Stimulated activated CD8-positive, alpha-beta memory T cell treated with anti-CD3 and anti-CD28 coated beads, Interleukin-12 subunit alpha, Interleukin-12 subunit beta, amount 100 ng/mL, for 24 hours (primary cell): ENCODE measurements around the gene TELO2.

Experiments
- DNase-seq: peaks from one replicate; pipeline ENCODE4 v3.0.0-alpha.2; 2020; ENCODE audit errors: extremely low read depth

Gene TELO2

DNA sequence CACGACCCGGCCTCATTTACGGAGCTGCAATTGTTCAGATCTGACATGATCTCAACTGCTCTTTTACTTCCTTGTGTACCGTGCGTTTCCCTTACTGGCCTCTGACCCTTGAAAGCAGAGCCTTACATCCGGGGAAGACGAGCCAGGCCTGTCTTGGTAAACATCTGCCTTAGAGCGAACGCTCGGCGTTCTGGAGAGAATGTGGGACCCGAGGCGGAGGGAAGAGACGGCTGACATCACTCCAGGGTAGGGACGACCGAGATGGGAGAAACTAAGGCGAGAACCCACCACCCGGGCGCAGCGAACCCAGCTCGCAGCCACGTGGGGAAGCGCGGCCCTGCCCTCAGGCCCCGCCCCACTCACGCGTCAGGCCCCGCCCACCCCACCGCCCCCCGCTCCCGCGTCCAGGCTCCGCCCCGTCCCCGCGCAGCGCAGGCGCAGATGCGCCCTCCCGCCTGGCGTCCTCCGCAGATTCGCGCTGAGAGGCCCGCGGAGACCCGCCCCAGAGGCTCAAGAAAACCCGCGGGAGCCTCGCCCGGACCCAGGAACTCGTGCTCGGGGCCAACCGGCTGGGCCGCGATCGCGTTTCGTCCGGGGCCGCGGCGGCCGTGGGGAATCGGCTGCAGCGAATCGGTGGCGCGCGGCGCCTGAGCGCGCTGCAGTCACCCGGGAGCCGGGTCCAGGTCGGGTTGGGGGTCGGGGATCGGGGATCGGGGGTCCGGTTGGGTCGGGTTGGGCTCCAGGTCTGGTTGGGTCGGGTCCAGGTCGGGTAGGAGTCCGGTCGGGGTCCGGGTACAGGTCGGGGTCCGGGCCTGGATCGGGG is at the start of gene TELO2:
TELO2 (plus strand) TSS at position 438 of the 823 bp plus-strand sequence. CDS start 922 bp downstream, outside the sequence.
- DNase-seq, result peak; percentile 68

DNA sequence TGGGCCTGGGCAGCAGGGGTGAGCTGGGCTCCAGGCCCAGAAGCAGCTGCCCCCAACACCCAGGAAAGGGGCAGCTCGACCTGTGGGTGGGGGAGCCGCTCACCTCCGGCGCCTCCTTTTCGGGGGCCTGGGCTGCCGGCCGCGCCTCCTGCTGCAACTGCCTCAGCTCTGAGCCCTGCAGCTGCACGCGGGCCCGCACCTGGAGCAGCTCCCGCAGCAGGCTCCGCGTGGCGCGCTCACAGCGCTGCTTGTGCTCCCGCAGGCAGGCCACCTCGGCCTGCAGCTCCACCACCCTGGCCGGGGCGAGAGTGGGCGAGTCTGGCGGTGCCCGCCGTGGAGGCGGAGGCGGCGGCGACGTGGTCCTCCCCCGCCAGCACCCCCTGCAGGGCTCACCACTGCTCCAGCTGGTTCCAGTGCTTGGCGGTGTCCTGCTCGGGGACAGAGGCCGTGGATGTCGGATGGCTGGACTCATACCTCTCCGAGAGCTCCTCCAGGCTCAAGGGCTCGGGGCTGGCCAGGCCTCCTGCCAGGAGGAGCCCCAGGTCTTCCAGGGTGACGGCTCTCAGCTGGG is 49.7 kb upstream of the TELO2 start:
- no peak for DNase-seq

DNA sequence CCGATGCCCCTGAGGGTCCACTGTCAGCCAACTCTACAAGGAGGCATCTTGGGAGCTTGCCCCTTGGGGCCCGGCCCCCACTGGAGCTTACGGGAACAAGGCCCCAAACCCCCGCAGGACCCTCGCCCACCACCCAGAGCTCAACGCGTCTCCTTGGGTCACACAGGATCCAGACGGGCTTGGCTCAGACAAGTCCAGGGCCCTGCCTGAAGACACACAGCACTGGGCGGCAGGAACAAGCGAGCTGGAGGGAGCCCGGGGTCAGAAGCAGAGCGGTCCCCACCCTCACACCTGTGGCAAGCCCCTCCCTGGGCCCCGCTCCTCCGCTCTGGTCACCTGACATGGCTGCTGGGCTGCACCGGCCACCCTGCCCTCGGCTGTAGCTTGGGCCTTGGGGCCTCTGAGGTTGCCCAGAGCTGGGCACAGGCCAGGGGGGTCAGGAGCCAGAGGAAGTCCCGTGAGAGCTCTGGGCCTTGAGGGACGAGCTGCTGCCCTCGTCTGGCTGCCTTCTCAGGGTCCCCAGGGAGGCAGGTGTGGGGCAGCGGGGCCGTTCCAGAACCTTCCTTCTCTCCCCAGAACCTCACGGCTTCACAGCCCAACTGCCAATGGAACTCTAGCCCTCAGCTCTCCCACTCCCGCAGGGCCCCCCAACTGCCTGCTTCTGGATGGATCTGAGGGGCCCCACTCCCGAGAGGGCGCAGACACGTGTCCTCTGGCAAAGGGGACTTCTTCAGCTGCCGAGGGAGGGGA is 49.0 kb upstream of the TELO2 start, which contains the start of gene CCDC154:
CCDC154 (minus strand) TSS at position 577 of the 750 bp plus-strand sequence; CDS start at position 343, 234 bp downstream.
- DNase-seq, result no peak

DNA sequence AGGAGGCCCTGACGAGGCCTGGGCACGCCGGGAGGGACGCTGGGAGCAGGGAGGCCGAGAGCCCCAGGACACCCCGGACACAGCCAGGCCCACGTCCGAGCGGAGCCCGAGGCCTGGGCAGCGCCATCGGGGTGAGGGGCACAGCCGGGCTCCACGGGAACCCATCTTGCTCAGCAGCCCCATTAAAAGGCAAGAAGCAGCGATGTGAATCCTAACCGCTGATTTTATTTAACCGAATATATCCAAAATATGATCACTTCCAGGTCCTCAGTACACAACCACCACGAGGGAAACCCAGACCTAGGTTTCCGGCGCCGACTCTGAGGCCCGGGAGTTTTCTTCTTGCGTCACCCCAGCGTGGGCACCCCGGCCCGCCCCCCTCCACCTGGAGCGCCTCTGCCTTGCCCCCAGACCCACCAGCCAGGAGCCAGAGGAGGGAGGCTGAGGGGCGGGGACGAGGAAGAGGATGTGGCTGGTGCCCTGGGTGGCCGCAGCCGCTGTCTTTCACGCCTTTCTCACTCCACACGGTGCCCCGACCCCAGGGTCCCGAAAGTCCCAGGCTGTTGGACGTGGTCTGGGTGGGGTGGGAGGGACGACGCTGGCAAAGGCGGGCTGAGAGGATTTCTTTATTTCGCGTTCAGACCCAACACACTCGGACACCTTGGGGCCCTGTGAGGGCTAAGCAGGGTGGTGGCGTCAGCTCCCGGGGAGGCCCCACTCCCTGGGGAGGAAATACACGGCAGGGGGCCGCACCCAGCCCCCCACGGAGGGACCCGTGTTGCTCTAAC is 48.2 kb upstream of the TELO2 start:
- no peak for DNase-seq

DNA sequence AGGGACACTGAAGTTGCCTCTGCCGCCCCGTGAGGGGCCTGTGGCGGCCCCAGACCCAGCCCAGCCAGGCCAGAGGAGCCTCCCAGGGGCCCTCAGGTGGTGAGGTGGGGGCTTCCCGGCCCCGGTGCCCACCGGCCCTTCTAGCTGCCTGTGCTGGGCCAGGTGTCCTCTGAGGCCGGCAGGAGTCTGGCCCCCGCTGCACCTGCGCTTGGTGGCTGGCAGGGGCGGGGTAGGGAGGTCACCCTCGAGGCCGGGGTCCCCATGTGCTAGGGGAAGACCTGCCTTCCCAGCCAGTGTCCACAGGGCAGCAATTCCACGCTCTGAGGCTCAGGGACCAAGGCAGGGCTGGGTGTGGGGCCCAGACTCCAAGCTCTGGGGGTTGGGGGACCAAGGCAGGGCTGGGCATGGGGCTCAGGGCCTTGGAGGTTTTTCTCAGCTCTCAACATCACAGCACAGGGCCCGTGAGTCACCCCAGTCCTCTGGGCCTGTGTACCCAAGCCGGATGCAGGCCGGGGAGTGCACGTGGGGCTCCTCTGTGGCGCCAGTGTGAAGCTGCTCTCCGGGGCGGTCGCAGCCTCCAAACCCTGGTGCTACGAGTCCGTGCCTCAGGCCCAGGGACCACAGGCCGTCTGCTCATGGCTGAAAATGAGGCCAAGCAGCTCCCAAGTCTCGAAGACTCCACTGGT is 47.5 kb upstream of the TELO2 start:
- no peak for DNase-seq

DNA sequence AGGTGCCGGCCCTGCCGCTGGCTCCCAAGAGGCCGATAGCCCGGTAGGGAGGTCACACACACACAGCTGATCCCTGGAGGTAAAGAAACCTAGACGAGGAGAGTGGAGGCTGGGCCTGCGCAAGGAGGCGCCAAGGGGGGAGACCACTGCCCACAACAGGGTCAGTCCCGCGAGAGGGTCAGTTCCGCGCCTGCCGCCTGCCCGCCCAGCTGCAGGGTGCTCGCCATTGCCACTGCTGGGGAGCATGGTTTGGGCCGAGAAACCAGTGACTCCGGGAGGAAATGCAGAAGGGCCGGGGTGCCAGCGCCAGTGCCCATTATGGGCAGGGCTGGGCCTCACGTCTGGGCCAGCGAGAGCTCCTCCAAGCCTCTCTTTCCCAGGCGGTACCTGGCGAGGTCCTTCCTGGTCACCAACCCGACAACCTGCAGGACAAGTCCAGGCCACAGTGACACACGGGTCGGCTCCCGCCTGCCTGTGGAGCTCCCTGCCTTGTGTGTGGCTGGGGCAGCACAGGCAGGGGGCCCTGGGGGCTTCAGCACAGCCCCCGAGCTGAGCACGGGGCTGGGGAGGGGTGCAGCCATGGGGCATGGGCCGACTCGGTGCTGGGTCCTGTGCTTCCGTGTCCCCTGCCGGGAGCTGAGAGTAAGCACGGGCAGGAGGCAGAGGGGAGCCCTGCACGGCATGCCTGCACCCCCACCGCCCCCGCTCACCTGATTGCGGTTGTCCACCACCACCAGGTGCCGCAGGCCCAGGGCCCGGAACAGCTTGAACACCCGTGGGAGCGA is 46.7 kb upstream of the TELO2 start:
- no peak for DNase-seq

DNA sequence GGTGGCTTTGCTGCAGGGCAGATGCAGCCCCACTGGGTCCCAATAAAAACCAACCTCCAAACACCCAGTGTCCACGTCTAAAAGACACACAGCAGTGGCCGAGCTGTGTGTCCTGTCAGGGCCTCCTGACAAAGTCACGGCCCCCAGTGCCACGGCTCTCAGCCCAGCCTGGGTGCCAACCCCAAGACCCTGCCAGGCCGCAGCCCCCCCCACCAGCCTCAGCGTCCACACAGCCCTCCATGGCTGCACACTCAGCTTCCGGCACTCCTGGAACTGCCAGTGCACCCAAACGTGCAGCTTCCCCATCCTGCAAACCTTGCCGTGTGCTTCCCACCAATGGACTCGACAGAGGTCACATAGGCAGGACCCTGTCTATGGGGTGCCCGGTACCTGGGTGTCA is 45.2 kb upstream of the TELO2 start:
- no peak for DNase-seq

DNA sequence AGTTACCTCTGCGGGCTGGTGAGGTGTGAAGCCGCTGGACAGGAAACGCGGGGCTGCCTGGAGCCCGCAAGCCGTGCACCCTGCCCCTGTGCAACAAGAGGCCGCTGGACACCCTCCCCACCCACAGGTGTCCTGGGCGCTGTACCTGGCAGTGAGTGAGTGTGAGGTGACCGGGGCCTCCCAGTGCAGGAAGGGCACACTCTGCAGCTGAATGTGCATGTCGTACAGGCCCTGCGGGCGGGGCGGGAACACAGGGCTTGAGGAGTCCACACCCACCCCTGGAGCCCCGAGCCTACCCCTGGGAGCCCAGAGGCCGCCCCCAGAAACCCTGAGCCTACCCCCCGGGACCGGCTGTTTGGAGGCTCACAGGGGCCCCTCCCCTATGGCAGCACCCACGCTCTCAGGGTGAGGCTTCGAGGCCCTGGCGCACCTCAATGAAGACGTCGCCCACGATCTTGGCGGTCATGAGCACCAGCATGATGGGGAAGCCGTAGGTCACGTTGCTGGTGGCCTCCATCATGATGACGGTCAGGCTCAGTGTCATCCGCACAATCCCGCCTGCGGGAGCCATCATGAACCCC is 44.5 kb upstream of the TELO2 start:
- no peak for DNase-seq

DNA sequence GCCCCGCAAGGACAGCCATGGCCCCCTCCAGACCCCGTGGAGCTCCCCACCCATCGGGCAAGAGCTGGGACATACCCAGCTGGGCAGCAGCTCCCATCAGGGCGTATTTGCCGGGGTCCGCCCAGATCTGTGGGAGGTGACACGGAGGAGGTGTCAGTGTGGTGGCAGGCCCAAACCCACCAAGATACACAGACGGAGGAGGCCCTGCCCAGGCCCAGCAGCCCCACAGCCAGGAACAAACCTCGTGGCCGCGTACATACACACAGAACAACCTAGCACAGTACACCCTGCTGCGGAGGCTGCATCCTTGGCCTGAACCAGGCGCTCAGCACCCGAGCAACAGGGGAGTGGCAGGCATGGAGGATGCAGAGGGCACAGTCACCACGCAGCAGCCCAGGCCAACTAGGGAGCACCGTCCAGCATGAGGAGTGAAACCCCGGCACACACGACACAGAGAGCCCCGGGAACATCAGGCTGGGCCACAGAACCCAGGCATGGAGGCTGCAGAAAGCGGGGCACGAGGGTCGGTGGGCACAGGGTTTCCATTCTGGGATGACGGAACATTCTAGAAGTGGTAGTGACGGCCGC is 43.9 kb upstream of the TELO2 start:
- no peak for DNase-seq

DNA sequence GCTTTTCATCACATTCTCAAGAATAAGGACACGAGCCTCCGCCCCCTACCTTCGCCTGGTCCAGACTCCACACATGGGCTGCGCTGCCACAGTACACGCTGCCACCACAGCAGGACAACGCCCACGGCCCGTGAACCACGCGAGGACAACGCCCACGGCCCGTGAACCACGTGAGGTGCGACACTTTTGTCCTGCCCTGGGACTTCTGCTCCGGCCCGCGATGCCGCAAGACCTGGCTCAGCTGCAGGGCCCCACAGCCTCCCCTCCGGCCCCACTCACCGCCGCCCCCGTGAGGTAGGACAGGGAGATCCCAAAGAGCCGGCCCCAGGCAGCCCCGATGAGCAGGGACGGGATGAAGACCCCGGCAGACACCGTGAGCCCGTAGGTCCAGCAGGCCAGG is 42.9 kb upstream of the TELO2 start:
- no peak for DNase-seq

DNA sequence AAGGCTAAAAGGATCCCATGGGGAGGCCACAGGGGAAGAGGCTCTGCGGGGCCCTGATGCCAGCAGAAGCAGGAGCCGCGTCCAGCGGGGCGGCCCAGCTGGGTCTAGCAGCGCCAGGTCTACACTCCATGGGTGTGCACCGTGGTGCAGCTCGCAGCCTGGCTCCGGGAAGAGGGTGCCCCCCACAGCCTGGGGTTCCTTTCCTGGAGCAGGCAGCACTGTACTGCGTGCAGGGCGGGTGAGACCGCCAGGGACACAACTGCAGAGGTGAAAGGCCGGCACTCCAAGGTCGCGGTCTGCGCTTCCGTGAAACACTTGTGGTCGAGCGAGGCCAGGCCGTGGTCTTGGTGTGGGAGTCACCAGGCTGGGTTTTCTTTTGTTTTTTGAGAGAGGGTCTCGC is 42.3 kb upstream of the TELO2 start:
- DNase-seq, result no peak

DNA sequence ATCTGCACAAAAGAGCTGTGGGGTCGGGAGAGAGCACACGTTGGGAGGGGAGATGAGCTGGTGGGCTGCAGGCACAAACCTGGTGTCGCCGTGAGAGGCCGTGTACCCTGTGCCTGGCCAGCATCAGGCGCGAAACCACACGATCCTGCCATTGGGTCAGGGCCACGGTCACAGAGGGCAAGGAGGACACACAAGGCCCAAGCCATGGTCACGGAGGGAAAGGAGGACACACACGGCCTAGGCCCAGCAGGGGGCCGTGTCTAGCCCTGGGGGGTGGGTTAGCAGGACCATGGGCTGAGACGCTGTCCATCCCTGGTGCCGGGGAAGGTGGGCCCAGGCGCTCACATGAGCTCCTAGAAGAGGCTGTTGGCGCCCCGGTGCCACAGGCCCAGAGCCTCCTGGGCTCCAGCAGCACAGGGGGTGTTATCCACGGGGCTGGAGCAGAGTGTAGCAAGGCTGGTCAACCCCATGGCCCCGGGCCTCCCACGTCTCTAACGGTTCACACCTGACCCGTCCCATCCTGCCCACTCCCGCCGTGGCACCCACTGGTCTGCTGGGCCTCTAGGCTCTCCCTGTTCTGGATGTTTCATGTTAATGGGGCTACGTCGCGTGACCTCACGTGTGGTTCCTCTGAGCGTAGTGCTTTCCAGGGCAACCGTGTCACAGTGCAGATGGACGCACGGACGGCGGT is 41.3 kb upstream of the TELO2 start:
- DNase-seq, result no peak

DNA sequence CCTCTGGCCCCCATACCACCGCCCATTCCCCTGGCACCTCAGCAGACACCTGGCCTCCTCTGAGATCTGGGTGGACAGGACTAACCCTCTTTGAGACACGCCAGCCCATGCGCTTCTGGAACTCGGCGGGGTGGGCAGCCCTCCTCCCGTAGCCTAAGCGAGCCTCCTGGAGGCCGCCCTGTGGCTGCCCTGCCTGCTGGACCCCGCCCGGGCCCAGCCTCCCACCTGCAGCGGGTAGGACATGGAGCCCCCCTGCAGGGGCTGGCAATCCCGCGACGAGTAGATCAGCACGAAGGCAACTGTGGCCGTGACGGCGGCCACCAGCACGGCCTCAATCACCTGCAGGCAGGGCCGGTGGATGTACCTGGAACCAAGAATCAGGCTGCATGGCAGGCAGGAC is 40.6 kb upstream of the TELO2 start:
- no peak for DNase-seq

DNA sequence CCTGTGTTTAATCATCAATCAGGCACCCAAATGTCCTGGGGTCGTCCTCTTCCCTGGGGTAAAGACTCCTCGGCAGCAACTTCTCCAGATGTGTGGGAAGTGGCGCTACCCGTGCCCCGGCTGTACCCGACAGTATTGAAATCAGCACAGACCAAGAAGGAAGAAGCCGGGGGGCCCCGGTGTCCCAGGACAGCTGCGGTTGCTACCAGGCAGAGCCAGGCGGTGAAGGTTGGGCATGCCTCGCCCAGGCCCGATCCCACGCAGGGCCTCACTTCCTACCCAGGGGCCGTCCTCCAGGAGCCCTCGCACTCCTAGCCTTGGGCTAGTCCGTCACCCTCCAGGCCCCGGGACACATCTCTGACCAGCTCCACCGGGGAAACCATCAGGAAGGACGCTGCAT is 39.8 kb upstream of the TELO2 start:
- no peak for DNase-seq

DNA sequence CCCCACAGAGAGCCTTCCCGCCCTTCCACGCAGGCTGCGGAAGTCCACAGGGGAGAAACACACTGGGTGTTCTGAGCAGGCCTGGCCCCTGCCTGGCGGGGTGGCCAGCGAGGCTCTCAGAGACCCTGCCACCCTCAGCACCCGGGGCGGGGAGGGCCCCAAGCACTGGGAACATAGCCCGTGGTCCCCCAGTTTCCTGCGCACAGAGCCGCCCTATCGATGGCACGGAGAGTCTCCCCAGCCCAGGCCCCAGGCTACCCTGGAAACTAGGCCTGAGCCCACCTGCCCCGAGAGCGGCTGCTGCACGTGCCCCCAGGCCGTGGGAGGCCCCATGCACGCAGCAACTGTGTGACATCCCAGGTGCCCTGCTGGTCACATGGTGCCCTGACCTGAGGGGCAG is 38.6 kb upstream of the TELO2 start:
- DNase-seq, result no peak

DNA sequence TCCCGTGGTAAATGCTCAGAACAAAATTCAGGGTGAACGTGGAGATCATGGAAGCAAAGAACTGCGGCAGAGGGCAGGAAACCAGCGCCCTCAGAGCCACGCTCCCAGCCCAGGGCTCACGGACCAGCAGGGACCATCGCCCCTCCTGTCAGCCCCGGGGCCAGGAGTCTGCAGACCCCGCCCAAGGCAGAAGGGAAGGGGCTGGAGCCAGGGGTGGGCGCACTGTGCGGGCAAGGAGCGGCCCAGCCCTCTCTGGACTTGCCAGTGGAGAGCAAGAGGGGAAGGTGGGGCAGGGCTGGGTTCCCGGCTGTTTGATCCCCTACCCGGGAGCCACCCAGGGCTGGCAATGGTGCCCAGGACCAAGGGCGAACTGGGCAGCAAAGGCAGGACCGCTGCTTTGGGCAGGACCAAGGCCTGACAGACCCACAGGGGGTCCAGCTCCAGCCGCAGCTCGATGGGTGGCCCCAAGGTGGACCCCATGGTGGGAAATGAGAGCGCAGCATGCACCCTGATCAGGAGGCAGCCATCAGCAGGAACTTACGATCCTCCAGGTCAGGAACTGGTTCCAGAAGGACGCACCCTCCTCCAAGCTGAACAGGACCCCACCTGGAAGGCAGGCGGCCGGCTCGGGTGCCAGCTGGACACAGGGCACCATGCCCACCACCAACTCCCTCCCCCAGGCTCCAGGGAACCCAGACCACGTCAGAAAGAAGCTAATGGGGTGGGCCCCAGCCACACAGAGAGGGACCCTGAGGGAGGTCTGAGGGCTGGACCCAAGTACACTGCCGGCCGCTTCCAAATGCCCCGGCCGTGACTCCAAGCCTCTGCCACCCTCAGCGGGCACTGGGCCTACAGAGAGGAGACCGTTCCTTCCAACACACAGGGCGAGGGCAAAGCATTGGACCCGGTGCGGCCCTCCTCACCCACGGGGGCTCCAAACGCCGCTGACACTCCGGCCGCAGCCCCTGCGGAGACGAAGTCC is 37.7 kb upstream of the TELO2 start:
- DNase-seq, result no peak

DNA sequence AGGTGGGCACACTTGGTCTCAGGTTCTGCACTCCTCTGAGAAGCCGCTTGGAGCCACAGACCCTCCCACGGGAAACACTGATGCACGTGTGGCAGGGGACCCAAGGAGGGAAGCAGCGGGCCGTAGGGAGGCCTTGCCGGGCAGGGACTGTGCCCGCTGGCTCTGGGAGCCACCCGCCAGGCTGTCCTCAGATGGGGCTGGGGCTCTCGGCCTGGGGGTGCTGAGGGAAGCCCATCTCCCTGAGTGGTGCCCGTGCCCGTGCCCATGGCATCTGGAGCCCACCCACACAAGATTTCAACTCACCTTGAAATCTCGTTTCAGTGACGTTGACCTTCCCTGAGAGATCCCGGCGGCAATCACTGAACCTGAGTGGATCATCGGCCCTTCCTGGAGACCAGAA is 36.2 kb upstream of the TELO2 start:
- DNase-seq, result no peak
